NCI-H2227 treated with DMSO at 0.1 percent for 48 hours (cell line): Measurements from ENCODE around the gene FGD1.

Experiments
- DNase-seq: peaks from one replicate; lab custom pipeline; 2025; lab: John Stamatoyannopoulos, UW

The FGD1 gene

GRCh38 chrX:54473993-54474859, 21.8 kb downstream of the FGD1 start:
- no peak for DNase-seq

DNA sequence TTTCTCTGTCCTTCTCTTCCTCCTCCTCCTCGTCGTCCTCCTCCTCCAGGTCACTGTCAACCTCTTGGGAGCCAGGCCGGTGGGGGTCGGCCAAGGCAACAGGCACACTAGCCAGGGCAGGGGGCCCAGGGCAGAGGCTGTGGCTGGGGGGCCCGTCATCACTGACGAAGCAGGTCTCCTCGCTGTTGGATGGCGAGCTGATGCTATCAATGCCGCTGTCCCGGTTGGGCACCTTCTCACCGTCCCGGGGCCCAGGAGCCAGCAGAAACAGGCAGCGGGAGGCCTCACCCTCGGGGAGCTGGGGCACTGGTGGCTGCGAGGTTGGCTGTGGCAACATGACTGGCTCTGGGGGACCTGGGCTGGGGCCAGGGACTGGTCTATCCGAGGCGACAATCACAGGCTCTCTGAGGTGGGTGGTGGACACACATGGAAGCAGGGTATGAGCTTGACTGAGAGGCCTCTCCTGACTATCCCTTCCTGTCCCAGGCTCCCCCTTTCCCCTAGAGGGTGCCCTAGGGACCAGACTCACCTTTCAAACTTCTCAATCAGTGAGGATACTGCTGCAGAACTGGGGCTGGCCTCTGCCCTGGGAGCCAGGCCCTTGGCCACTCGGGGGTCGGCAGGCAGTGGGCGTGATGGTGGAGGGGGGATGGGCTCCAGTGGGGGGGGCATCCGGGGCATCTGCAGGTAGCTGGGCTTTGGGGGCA, 25.8 kb downstream of the FGD1 start:
- DNase-seq: no peak

GRCh38 chrX:54452920-54453319, 43.1 kb downstream of the FGD1 start:
- peak; percentile 45 for DNase-seq

DNA sequence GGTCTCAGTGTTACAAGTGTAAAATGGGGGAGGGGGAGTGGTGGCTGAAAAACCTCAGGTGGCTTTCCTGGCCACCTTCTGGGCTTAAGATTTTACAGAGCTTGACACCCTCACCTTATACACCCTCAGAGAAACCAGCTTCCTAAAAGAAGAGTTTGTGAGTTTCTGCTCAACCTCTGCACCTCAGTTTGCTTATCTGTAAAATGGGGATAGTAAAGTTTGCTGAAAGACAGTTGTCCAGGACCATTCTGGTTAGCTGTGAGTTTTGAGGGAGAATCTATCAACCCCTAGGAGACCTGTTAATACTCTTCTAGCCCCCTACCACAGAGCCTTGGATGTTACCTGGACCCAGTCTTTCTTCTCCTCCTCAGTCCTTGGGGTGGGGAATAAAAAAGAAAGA, 46.1 kb downstream of the FGD1 start:
- DNase-seq: no peak

DNA sequence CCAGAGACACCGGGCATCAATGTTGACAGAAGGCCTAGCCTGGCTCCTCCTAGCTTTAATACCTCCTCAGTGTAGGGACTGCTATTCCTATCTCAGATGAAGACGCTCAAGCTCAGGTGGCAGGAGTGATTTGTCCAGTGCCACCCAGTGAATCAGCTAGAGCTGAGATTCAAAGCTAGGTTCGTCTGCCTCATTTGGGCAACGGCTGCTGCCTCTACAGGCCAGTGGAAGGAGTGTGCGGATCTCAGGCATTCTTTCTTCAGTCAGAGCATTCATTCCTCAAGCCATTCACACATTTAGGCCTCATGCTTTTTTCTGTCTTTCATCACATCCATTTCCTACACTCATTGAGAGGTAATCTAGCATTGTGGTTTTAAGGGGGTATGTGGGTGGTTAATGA, 48.6 kb downstream of the FGD1 start:
- no peak for DNase-seq

GRCh38 chrX:54446084-54446483, 50.0 kb downstream of the FGD1 start:
- no peak for DNase-seq

DNA sequence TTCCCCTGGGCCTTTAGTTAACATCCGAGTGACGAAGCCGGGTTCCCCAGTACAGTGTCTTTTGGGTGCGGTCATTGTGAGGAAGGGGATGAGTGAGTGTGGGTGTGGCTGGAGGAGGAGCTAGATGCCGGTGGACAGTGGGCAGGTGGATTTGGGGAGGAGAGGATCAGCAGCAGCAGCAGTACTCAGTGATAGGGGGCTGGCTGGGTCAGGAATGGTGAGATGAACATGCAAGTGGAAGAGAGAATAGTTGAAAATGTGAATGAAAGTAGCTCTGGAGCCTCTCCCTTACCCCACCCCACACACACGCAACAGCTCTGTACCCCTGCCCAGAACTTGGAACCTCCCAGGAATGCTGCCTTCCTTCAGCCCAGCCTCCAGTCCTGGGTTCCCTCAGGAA, 51.3 kb downstream of the FGD1 start:
- DNase-seq: no peak

DNA sequence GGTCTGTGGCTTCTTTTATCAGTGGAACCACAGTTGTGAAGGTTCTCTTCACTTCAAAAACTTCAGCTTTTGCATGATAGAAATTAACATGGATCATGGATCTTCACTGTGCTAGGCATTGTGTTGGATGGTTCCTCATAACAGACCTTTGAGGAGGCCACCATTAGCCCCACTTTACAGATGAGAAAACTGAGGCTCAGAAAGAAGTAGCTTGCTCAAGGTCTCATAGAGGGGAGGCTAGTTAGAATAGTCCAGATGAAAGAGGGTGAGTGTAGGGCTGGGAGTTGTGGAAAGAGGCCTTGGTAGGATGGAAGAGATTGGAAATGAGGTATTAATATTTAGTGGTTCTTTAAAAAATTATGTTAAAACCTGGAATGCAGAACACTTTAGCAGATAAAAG, 53.2 kb downstream of the FGD1 start:
- no peak for DNase-seq

- DNase-seq: peak; percentile 87
These were observed 55.8 kb downstream of the FGD1 start, which contains the start of gene TSR2 for GRCh38 chrX:54439960-54440871. TSS of gene TSR2 (plus strand) at chrX:54440404. CDS start at chrX:54440422, 18 bp downstream.

- DNase-seq: no peak
These were observed 60.9 kb downstream of the FGD1 start for GRCh38 chrX:54435121-54435520.

GRCh38 chrX:54430519-54430918, 65.5 kb downstream of the FGD1 start:
- no peak for DNase-seq

DNA sequence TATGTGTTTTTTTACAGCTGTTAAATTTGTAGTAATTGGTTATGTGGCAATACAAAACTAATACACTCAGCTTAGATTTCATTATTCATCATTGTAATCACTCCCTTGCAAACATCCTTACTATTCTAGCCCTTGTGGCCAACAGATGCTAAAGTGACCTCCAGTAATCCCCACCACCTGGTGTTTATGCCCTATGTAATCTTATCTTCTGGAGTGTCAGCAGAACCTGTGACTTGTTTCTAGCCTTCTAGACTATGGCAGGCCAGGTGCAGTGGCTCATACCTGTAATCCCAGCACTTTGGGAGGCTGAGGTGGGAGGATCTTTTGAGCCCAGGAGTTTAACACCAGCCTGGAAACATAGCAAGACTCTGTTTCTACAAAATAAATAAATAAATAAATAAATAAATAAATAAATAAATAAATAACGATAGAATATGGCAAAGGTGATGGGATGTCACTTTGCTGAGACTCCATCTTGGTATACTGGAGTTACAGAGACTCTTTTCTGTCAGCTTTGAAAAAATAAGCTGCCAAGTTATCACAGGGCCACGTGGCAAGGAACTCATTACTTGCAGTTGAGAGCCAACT, 68.1 kb downstream of the FGD1 start:
- no peak for DNase-seq

DNA sequence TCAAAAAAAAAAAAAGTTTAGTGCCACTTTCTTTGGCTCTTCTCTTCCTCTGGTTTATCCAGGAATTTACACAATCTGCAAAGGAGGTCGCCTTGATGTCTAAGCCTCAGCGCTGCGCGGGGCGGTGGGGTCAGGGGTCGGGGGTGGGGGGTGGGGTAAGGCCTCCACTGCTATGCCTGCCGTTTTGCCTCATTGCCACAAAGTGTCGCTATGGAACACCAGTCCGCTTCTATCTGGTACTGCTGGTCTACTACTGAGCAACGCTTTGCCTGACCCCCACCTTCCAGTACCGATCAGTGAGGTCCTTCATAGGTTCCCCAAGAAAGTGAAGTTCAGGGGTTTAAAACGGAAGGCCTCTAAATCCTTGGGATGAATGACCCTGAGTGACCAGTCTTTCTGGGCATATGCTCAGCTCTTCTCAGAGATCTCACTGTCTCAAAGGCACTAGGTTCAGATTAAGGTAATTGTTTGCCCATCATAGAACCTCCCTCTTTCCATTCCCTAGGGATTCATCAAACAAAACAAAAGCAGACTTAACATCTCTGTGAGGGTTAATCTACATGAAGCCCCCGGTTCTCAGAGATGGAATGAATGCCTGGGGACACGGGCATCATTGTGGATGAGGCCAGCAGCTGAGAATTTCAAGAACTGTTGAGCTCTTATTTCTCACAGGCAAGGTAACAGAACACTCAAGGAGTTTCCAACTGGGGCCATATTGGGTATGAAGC, 72.7 kb downstream of the FGD1 start:
- no peak for DNase-seq

- no peak for DNase-seq
These were observed 73.9 kb downstream of the FGD1 start for GRCh38 chrX:54422168-54422567.

- no peak for DNase-seq
These were observed 76.3 kb downstream of the FGD1 start for GRCh38 chrX:54419559-54420302.

- no peak for DNase-seq
These were observed 79.1 kb downstream of the FGD1 start for GRCh38 chrX:54416965-54417364.

DNA sequence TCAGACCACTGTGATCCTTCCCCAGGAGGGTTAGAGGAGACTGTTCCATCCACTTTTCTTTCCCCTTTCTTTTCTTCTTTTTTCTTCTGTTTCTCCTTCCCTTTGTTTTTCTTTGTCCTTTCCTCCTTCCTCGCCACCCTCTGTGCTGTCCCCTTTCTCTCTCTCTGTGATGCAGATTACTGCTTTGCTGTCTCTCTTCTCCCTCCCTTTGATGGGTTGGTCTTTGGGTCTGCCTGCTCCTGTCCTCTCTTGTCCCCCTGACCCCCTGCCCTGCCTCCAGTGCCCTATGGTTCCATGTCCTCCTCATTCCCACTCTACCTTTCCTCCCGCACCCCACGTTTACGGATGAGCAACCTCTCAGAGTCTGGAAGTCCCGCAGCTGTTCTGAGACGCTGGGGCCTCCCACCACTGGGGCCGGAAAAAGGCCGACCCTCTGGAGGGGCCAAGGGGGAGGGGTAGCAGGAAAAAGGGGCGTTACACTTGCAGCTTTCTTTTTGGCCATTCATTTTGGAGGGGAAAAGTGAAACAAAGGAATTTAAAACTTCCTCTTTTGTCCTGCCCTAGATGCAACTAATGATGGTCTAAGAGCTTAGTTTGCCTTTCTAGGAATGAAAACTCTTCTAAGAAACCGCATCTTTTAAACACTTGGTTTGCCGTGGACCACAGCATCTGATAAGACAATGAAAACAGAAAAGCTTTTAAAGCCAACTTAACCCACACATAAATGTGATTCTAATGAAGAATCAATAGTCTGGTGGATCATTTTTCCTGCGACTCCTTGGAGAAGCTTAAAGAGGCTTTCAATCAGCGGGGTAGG, 80.3 kb downstream of the FGD1 start:
- DNase-seq: no peak

- no peak for DNase-seq
These were observed 82.3 kb downstream of the FGD1 start for GRCh38 chrX:54413753-54414152.

DNA sequence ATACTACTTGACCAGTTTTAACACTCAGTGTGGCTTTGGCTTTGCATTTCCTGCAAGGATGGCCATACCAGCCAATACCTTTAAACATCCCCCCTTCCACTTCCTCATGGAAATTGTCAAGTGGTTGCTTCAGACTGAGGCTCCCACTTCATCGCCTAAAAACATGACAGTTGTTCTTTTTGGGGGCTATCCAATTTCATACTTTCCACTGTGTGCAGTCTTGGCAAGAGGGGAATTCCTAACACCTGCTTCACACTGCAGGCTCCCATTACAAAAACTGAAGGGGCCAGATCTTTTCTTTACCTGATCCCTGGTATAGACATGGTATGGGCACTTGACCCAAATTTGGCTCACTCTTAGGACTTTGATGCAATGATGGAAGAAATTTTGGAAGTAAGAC, 84.3 kb downstream of the FGD1 start:
- DNase-seq: no peak

GRCh38 chrX:54407266-54407665, 88.8 kb downstream of the FGD1 start:
- DNase-seq: no peak
